Right renal pelvis (tissue), 4 donors: ENCODE measurements around the gene ATP5F1E. TPM values are rescaled to one million over a fixed set of nuclear protein-coding genes. Genes with fewer than 3 reads are reported as not detected.
"Not testable (repeated sequence)": the region's sequence is repeated elsewhere in the genome, so short reads cannot be mapped to it uniquely, and the experiment has no call there.

ENCODE experiments used
- DNase-seq, 4 donors: peaks; one replicate each; pipeline ENCODE4 v3.0.0-alpha.2; 2013; ENCODE audit warnings: low read depth in 4 of 4, low spot score in 3 of 4, missing footprints in 1 of 4
- polyA plus RNA-seq, 4 donors: library from polyadenylated mRNA; unstranded; fragments of 120-200 nt; gene quantifications; one replicate each; pipeline ENCODE4 v1.2.1, GENCODE V29; 2013; ENCODE audit not compliant: insufficient read length in 4 of 4

ATP5F1E gene
- polyA plus RNA-seq, 4 donors: 180 to 207 (median 201) TPM

- DNase-seq: no peak
Observed at GRCh38 chr20:59023616-59024015, 8.5 kb downstream of the ATP5F1E start.

GRCh38 chr20:59022754-59023153 is 9.4 kb downstream of the ATP5F1E start:
- no peak for DNase-seq

DNA sequence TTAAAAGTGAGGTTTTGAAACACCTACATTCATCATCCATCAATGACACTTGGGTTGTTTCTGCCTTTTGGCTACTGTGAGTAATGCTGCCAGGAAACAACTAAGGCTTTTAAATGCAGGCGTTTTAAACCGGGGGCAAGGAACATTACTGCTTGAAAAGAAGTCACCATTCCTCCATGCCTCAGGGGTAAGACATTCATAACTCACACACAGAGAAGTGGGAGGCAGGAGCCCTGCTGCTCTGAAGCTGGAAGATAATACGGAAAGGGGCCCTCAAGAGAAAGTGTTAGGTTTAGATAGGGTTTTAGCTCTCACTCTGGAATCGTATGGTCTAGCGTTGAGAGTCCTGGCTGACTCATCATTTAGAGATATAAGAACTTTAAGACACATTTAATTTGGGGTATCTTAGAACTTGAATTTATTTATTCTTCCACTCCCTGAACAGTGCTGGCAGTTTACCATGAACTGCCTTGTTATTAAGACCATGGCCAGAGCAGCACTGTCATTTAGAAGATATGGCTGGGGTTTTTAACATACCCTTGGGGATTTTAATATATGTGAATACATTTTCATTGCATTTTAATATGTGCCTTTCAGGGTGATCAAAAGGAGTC is 11.1 kb downstream of the ATP5F1E start:
- DNase-seq: no peak

GRCh38 chr20:59019217-59019616 is 12.9 kb downstream of the ATP5F1E start, which contains the start of gene TUBB1:
Gene TUBB1, plus strand, starts transcription at chr20:59019429. Its CDS starts 94 bp downstream, at chr20:59019523.
- no peak for DNase-seq

- no peak for DNase-seq
Observed at GRCh38 chr20:59018817-59019216, 13.3 kb downstream of the ATP5F1E start.

DNA sequence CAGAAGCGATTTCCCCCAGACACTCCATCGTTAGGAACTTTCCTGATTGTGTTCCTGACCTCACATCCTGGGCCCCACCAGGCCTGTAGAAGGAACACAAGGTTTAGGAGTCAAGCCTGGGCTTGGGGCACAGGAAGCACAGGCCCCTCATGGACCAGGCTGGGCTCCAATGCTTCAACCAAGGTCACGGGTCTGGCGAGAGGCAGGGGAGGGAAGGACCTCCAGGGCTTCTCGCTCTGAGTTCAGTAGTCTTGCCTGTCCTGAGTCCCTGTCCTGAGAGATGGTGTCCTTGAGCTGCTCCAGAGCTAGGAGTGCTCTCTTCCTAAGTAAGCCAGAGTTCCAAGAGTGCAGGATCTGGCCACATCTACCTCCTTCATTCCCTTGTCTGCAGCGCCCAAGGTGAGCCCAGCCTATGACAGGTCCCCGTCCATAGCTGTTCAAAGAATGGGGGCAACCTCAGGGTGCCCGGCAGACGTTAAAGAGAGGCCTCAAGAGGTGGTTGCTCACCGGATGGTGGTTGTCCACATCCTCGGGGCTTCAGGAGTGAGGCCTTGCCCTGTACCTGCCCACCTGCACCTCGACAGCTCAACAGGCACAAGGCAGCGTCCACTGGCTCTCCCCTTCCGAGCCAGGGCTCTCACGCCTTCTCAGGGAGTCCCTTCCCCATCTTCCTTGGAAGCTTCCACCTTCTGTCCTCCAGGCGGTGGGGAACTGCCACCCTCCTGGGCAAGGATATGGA is 14.5 kb downstream of the ATP5F1E start:
- DNase-seq: no peak

DNA sequence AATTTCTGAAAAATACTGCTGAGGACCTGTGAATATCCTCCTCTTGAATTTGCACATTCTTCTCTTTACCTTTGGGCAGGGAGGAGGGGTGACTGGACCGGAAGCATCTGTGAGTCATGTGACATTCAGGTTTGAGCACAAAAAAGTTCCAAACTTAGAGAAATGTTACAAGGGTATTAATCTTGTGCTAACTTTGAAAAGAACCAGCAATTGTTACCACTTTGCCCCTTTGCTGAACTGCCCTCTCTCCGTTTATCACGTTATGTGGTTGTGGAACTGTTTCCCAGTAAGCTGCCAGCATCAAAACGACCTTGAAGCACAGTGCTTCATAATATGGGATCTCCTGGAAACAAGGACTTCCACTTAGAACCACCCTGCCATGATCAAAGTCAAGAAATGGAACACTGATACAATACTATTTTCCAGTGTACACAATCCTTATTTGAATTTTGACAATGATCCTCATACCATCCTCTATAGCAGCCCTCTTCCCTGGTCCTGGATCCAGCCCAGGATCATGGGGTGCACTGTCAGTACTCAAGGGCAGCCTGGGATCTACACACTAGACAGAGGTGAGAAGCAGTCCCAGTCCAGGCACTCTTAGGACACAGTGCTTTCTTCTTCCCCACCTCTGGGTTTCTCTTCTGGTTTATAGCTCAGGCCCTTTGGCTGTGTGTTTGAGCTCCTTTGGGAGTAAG is 15.2 kb downstream of the ATP5F1E start:
- DNase-seq: no peak

- DNase-seq: no peak
Observed at GRCh38 chr20:59015812-59016711, 16.1 kb downstream of the ATP5F1E start.

GRCh38 chr20:59015411-59015810 is 16.7 kb downstream of the ATP5F1E start:
- no peak for DNase-seq

DNA sequence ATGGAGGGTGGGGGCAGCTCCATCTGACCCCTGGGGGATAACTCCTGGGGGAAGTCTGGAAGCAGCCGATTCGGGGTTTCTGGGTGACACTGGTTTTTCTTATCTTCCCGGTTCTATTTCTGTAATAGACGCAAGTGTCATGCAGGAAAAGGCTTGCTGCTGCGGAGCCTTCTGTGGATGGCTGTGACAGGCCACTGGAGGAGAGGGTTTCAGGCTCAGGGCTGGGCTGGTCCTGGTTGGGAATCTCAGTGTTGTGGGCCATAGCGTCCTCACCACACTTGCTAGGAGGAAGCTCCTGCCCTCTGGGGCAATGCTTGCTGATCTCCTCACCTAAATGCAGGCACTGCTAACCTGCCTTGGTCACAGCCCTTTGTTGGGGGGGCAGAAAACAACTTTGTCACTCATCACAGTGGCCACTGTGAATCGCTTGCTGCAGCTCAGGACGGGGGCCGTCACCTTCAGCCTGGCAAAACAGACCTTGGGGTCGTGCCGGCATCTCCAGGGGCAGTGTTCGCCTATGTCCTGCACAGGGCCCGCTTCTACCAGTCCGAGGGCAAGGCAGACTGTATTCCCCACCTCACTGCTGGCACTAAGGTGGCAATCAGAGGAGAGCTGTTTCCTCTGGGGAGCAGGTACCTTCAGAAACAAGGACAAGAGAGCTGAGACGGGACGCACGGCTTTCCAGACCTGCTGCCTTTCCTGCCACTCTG is 17.3 kb downstream of the ATP5F1E start:
- no peak for DNase-seq

GRCh38 chr20:59013959-59014608 is 18.1 kb downstream of the ATP5F1E start:
- no peak for DNase-seq

- DNase-seq: no peak
Observed at GRCh38 chr20:59013031-59013951, 18.8 kb downstream of the ATP5F1E start.

GRCh38 chr20:59011874-59012157 is 20.3 kb downstream of the ATP5F1E start:
- not testable (repeated sequence) for DNase-seq

DNA sequence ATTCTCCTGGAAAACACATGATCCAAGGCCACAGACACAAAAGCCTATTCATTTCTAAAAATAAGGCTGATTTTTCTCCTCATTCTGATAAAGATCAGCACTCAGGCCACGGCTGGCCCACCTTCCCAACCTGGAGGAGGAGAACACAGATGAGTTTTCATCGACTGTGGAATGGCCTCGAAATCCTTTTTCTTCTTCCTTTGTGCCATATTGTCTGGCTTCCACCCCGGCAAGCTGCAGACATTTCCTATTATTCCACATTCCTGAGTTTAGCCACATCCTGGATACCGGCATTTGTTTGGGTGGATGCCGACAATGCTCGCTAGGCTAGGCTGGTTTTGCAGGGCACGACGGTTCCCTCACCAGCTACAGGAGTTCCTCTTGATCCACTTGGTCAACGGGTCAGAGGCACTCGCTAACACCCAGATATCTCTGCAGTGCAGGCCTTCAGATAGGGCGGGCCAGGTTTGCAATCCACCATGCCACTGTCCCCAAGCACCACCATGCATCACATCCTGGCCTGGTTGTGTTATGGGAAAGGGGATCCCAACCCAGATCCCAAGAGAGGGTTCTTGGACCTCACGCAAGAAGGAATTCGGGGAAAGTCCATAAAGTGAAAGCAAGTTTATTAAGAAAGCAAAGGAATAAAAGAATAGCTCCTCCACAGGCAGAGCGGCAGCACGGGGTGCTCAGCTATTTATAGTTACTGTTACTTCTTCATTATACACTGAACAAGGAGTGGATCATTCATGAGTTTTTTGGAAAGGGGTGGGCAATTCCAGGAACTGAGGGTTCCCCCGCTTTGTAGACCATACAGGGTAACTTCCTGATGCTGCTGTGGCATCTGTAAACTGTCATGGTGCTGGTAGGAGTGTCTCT is 20.9 kb downstream of the ATP5F1E start:
- DNase-seq: no peak

DNA sequence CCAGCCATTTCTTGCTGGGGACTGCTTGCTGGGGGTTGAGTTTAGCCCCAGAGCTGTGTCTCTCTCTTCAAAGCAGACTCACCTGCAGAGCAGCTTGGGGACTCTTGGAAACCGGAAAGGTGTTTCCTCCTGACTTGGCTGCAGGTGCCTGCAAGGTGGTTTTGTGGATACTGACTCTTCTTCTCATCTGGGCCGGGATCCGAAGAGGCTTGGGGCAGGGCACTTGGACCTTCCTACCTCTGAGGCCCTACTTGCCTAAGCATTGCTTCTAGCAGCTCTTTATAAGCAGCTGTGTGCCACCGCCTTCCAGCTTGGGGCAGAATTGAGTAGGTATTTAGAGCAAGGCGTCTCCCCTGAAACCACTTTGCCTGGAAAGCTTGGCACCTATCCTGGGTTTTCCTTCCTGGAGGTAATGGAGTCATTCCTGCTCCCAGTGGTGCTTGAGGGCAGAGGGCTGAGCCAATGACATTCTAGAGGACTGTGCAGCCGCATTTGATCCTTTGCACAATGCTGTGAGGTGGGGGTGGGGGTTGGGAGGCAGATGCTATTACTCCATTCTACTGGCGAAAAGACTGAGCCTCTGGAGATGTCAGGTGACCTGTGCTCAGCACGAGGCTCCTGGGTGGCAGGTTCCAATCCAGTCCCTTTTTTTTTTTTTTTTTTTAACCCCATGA is 21.7 kb downstream of the ATP5F1E start:
- no peak for DNase-seq

DNA sequence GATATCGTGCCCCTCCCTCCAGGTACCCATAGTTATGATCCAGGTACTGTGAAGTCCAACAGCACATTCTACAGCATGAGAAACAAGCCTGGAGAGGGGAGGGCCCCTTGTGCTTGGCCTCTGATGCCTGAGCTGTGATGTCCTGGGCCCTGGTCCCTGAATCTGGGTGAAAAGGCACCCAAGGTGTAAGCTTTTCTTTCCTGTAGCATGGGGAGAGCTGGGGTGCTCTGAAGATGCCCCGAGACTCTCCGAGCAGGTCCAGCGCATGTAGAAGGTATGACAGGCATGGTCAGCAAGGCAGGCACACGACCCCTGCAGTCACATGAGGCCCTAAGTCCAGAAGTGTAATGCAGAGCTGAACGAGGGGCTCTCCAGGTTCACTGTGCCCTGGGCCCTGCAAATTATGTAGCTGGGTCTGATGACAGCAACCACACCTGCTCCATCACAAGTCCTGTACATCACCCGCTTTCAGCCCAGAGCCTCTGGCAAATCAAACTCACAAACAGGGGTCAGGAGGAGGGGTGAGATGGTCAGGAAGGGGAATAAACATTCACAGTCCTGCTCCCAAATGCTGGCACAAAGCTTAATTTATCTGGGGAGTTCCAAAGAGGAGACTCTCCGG is 23.3 kb downstream of the ATP5F1E start:
- no peak for DNase-seq
